HEK293 (cell line): ENCODE results near the gene KDM4C.

Experiments
- CTCF ChIA-PET: fragments of 350-600 bp; formaldehyde crosslinking; extraction: SDS; loops from one replicate; lab custom pipeline; 2021; ENCODE audit warnings: antibody characterized with exemption; lab: Yijun Ruan, JAX
- POLR2A ChIA-PET: fragments of 300-600 bp; formaldehyde crosslinking; extraction: SDS; loops from one replicate; lab custom pipeline; 2020; ENCODE audit warnings: antibody characterized with exemption, inconsistent platforms; lab: Yijun Ruan, JAX
- H3K27ac ChIP-seq: fragments of 200-500 bp; sonication (Bioruptor generic); 2 replicates; pipeline ENCODE4 v1.5.1; 2014; ENCODE audit warnings: low read depth, low read length, control low read depth, inconsistent platforms; ENCODE audit errors: extremely low read depth
- H3K36me3 ChIP-seq, 2 experiments: fragments of 200-500 bp in 1 of 2; sonication (Bioruptor generic) in 1 of 2; 1 replicate in 1 of 2; 2 replicates in 1 of 2; pipeline ENCODE4 v1.5.1; 2014 to 2017; ENCODE audit warnings: inconsistent platforms in 2 of 2, low read length in 2 of 2; ENCODE audit not compliant: control insufficient read depth in 2 of 2, insufficient read depth in 1 of 2
- H3K4me1 ChIP-seq: fragments of 200-500 bp; sonication (Bioruptor generic); 2 replicates; pipeline ENCODE4 v1.5.1; 2014; ENCODE audit warnings: mild to moderate bottlenecking, low read length, inconsistent platforms; ENCODE audit not compliant: control insufficient read depth, insufficient read depth
- H3K4me3 ChIP-seq: 2 replicates; pipeline ENCODE4 v1.5.1; 2011; ENCODE audit warnings: low read depth, mild to moderate bottlenecking, control low read depth, low read length, moderate library complexity
- H3K9me3 ChIP-seq: fragments of 200-500 bp; sonication (Bioruptor generic); 2 replicates; pipeline ENCODE4 v1.5.1; 2014; ENCODE audit warnings: low read depth, low read length, inconsistent platforms; ENCODE audit not compliant: control insufficient read depth, insufficient read depth
- MZF1 ChIP-seq: fragments of 450-650 bp; formaldehyde crosslinking; IDR thresholded peaks from 2 replicates; pipeline ENCODE4 v1.5.1; 2017; ENCODE audit warnings: missing biosample characterization, missing genetic modification characterization, borderline replicate concordance
- SP2 ChIP-seq: fragments of 450-650 bp; formaldehyde crosslinking; IDR thresholded peaks from 2 replicates; pipeline ENCODE4 v1.5.1; 2016; ENCODE audit warnings: missing biosample characterization, missing genetic modification characterization
- SP3 ChIP-seq: fragments of 450-650 bp; formaldehyde crosslinking; IDR thresholded peaks from 2 replicates; pipeline ENCODE4 v1.5.1; 2016; ENCODE audit warnings: missing biosample characterization, missing genetic modification characterization
- ZNF10 ChIP-seq: fragments of 450-650 bp; formaldehyde crosslinking; IDR thresholded peaks from 2 replicates; pipeline ENCODE4 v1.5.1; 2017; ENCODE audit warnings: missing biosample characterization, missing genetic modification characterization
- ZNF16 ChIP-seq: fragments of 450-650 bp; formaldehyde crosslinking; IDR thresholded peaks from 2 replicates; pipeline ENCODE4 v1.5.1; 2016; ENCODE audit warnings: low read depth, missing biosample characterization, missing genetic modification characterization
- ZNF169 ChIP-seq: fragments of 450-650 bp; formaldehyde crosslinking; IDR thresholded peaks from 2 replicates; pipeline ENCODE4 v1.5.1; 2016; ENCODE audit warnings: missing biosample characterization, missing genetic modification characterization
- ZNF174 ChIP-seq: fragments of 450-650 bp; formaldehyde crosslinking; IDR thresholded peaks from 2 replicates; pipeline ENCODE4 v1.5.0; 2017; ENCODE audit warnings: missing biosample characterization, mild to moderate bottlenecking, missing genetic modification characterization
- ZNF202 ChIP-seq: fragments of 450-650 bp; formaldehyde crosslinking; IDR thresholded peaks from 2 replicates; pipeline ENCODE4 v1.5.1; 2016; ENCODE audit warnings: missing biosample characterization, missing genetic modification characterization, borderline replicate concordance
- ZNF23 ChIP-seq: fragments of 450-650 bp; formaldehyde crosslinking; IDR thresholded peaks from 2 replicates; pipeline ENCODE4 v1.5.1; 2016; ENCODE audit warnings: missing biosample characterization, missing genetic modification characterization, borderline replicate concordance
- ZNF274 ChIP-seq, 2 experiments: fragments of 200-500 bp in 1 of 2; fragments of 450-650 bp in 1 of 2; sonication (Bioruptor generic) in 1 of 2; formaldehyde crosslinking in 1 of 2; IDR thresholded peaks; 2 replicates each; pipeline versions ENCODE4 v1.5.1 to v1.6.1; 2014 to 2016; ENCODE audit warnings: borderline replicate concordance in 1 of 2, inconsistent platforms in 1 of 2, low read length in 1 of 2, missing biosample characterization in 1 of 2, missing genetic modification characterization in 1 of 2
- ZNF302 ChIP-seq: fragments of 450-650 bp; formaldehyde crosslinking; IDR thresholded peaks from 2 replicates; pipeline ENCODE4 v1.5.1; 2016; ENCODE audit warnings: missing biosample characterization, missing genetic modification characterization, low read depth
- ZNF394 ChIP-seq: fragments of 450-650 bp; formaldehyde crosslinking; IDR thresholded peaks from 2 replicates; pipeline ENCODE4 v1.5.1; 2016; ENCODE audit warnings: missing biosample characterization, missing genetic modification characterization, mild to moderate bottlenecking, moderate library complexity, borderline replicate concordance
- ZNF404 ChIP-seq: fragments of 450-650 bp; formaldehyde crosslinking; IDR thresholded peaks from 2 replicates; pipeline ENCODE4 v1.5.1; 2017; ENCODE audit warnings: missing biosample characterization, missing genetic modification characterization
- ZNF529 ChIP-seq: fragments of 450-650 bp; formaldehyde crosslinking; IDR thresholded peaks from 2 replicates; pipeline ENCODE4 v1.5.1; 2017; ENCODE audit warnings: missing genetic modification characterization, missing biosample characterization; ENCODE audit not compliant: insufficient replicate concordance
- ZNF530 ChIP-seq: fragments of 450-650 bp; formaldehyde crosslinking; IDR thresholded peaks from 2 replicates; pipeline ENCODE4 v1.5.1; 2016; ENCODE audit warnings: low read depth, missing biosample characterization, missing genetic modification characterization
- ZNF544 ChIP-seq: fragments of 450-650 bp; formaldehyde crosslinking; IDR thresholded peaks from 2 replicates; pipeline ENCODE4 v1.5.0; 2017; ENCODE audit warnings: missing biosample characterization, missing genetic modification characterization
- ZNF549 ChIP-seq: fragments of 450-650 bp; IDR thresholded peaks from 2 replicates; pipeline ENCODE4 v1.5.1; 2018; ENCODE audit warnings: missing biosample characterization, missing genetic modification characterization, mild to moderate bottlenecking, inconsistent platforms, moderate library complexity
- ZNF560 ChIP-seq: fragments of 450-650 bp; formaldehyde crosslinking; IDR thresholded peaks from 2 replicates; pipeline ENCODE4 v1.5.1; 2017; ENCODE audit warnings: missing biosample characterization, missing genetic modification characterization, borderline replicate concordance
- ZNF585B ChIP-seq: fragments of 450-650 bp; formaldehyde crosslinking; IDR thresholded peaks from 2 replicates; pipeline ENCODE4 v1.5.1; 2016; ENCODE audit warnings: missing biosample characterization, missing genetic modification characterization
- ZNF837 ChIP-seq: fragments of 450-650 bp; formaldehyde crosslinking; IDR thresholded peaks from 2 replicates; pipeline ENCODE4 v1.5.1; 2016; ENCODE audit warnings: missing biosample characterization, missing genetic modification characterization
- ZSCAN30 ChIP-seq: fragments of 450-650 bp; IDR thresholded peaks from 2 replicates; pipeline ENCODE4 v1.5.1; 2018; ENCODE audit warnings: missing biosample characterization, mild to moderate bottlenecking, missing genetic modification characterization, moderate library complexity
- ZSCAN4 ChIP-seq: fragments of 450-650 bp; formaldehyde crosslinking; IDR thresholded peaks from 2 replicates; pipeline ENCODE4 v1.5.1; 2017; ENCODE audit warnings: missing biosample characterization, missing genetic modification characterization
- TF ChIP-seq, protein P1 (sequence below): fragments of 450-650 bp; formaldehyde crosslinking; IDR thresholded peaks from 2 replicates; pipeline ENCODE4 v1.5.1; 2016; ENCODE audit warnings: missing biosample characterization, missing genetic modification characterization
- TF ChIP-seq, protein P2 (sequence below): fragments of 450-650 bp; formaldehyde crosslinking; IDR thresholded peaks from 2 replicates; pipeline ENCODE4 v1.5.1; 2016; ENCODE audit warnings: missing biosample characterization, missing genetic modification characterization
- TF ChIP-seq, protein P3 (sequence below): fragments of 450-650 bp; formaldehyde crosslinking; IDR thresholded peaks from 2 replicates; pipeline ENCODE4 v1.5.1; 2016; ENCODE audit warnings: missing biosample characterization, missing genetic modification characterization
- TF ChIP-seq, protein P4 (sequence below): fragments of 450-650 bp; formaldehyde crosslinking; IDR thresholded peaks from 2 replicates; pipeline ENCODE4 v1.5.1; 2016; ENCODE audit warnings: missing biosample characterization, missing genetic modification characterization

The KDM4C gene

GRCh38 chr9:6880626-6881025, 122.9 kb downstream of the KDM4C start:
- Histone ChIP-seq H3K4me3 (no peak overlapping the region), H3K9me3 (no peaks in the 10 kb centered on the region), H3K27ac (no peak overlapping the region), H3K36me3 (no peaks in the 10 kb centered on the region), H3K4me1 (no peaks in the 10 kb centered on the region)
- TF ChIP-seq ZNF837 (tag by site-specific recombination) (no peak), ZNF10 (tag by site-specific recombination) (no peak), ZNF560 (tag by site-specific recombination) (no peak), ZNF544 (tag by site-specific recombination) (no peak), ZNF274 (IDR thresholded peaks at IDR 0.05; ENCODE audit: low read length) (no peak), ZNF274 (tag by site-specific recombination; IDR thresholded peaks at IDR 0.05; ENCODE audit: borderline replicate concordance) (no peak), ZNF23 (tag by site-specific recombination) (no peak), ZNF169 (tag by site-specific recombination) (no peak), MZF1 (no peak), ZNF549 (no peak), SP3 (tag by site-specific recombination) (no peak)
- TF ChIP-seq, protein P1, sequence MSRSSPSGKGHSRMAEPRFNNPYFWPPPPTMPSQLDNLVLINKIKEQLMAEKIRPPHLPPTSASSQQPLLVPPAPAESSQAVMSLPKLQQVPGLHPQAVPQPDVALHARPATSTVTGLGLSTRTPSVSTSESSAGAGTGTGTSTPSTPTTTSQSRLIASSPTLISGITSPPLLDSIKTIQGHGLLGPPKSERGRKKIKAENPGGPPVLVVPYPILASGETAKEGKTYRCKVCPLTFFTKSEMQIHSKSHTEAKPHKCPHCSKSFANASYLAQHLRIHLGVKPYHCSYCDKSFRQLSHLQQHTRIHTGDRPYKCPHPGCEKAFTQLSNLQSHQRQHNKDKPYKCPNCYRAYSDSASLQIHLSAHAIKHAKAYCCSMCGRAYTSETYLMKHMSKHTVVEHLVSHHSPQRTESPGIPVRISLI (tag by site-specific recombination): no peak
- TF ChIP-seq, protein P2, sequence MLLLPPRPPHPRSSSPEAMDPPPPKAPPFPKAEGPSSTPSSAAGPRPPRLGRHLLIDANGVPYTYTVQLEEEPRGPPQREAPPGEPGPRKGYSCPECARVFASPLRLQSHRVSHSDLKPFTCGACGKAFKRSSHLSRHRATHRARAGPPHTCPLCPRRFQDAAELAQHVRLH (tag by site-specific recombination): no peak
- POLR2A ChIA-PET: no interaction called here
- CTCF ChIA-PET: no interaction called here

DNA sequence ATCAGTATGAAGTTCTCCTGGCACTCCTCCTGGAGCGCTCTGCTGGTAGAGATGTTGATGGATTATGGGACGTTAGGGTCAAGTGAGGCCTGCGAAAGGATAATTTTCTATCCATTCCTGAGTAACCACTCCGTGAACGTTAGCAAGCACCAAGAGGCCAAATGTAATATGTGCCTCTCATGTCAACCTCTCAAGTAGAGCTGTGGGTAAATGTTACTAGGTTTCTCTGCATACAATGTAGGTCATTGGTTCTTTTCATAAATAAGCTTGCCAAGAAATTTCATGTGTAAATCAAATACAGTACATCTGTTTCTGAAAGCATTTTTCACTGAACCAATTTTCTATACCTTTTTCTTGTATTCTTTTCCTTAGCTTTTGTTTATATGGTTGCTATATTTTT, 126.3 kb downstream of the KDM4C start:
- H3K36me3 ChIP-seq: no peaks in the 10 kb centered on the region
- CTCF ChIA-PET: no interaction called here
- no peak overlapping the region for H3K27ac ChIP-seq
- no peak overlapping the region for H3K4me3 ChIP-seq
- no peaks in the 10 kb centered on the region for H3K9me3 ChIP-seq
- POLR2A ChIA-PET: no interaction called here
- no peaks in the 10 kb centered on the region for H3K4me1 ChIP-seq
- TF ChIP-seq ZNF202 (tag by site-specific recombination) (no peak), ZNF16 (tag by site-specific recombination) (no peak), ZNF302 (tag by site-specific recombination) (no peak), ZSCAN4 (tag by site-specific recombination) (no peak), ZNF529 (tag by site-specific recombination) (no peak), ZNF174 (tag by site-specific recombination) (no peak), ZNF530 (tag by site-specific recombination) (no peak), SP2 (tag by site-specific recombination) (no peak), ZNF585B (tag by site-specific recombination) (no peak), ZNF394 (tag by site-specific recombination) (no peak), ZNF404 (tag by site-specific recombination) (no peak), ZSCAN30 (no peak)
- TF ChIP-seq, protein P3, sequence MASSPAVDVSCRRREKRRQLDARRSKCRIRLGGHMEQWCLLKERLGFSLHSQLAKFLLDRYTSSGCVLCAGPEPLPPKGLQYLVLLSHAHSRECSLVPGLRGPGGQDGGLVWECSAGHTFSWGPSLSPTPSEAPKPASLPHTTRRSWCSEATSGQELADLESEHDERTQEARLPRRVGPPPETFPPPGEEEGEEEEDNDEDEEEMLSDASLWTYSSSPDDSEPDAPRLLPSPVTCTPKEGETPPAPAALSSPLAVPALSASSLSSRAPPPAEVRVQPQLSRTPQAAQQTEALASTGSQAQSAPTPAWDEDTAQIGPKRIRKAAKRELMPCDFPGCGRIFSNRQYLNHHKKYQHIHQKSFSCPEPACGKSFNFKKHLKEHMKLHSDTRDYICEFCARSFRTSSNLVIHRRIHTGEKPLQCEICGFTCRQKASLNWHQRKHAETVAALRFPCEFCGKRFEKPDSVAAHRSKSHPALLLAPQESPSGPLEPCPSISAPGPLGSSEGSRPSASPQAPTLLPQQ (tag by site-specific recombination): no peak
- TF ChIP-seq, protein P4, sequence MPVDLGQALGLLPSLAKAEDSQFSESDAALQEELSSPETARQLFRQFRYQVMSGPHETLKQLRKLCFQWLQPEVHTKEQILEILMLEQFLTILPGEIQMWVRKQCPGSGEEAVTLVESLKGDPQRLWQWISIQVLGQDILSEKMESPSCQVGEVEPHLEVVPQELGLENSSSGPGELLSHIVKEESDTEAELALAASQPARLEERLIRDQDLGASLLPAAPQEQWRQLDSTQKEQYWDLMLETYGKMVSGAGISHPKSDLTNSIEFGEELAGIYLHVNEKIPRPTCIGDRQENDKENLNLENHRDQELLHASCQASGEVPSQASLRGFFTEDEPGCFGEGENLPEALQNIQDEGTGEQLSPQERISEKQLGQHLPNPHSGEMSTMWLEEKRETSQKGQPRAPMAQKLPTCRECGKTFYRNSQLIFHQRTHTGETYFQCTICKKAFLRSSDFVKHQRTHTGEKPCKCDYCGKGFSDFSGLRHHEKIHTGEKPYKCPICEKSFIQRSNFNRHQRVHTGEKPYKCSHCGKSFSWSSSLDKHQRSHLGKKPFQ (tag by site-specific recombination): no peak
